K562 (cell line): Measurements from ENCODE around the gene SMAD5. TPM values are rescaled to one million over a fixed set of nuclear protein-coding genes. Genes with fewer than 3 reads are reported as not detected.

Experiments used
- ATAC-seq: fragments of 200-7000 bp; cut with Tn5 transposase; 3 replicates; pipeline ENCODE4 v1.9.1; 2020; ENCODE audit warnings: moderate library complexity
- BruUV-seq: library from RNA; stranded (reverse); fragments of 400-500 nt; replicated peaks from 2 replicates; lab custom pipeline; 2021; lab: Mats Ljungman, UMichigan
- CTCF ChIA-PET: fragments of 300-600 bp; formaldehyde crosslinking; extraction: SDS; loops from one replicate; lab custom pipeline; 2021; ENCODE audit warnings: low intra/inter-chr PET ratio; lab: Yijun Ruan, JAX
- POLR2A ChIA-PET: fragments of 300-600, 350-650 bp; sonication (Branson Sonifier 250); formaldehyde crosslinking; extraction: SDS; loops from one replicate; lab custom pipeline; 2021; ENCODE audit warnings: antibody characterized with exemption, inconsistent platforms; lab: Yijun Ruan, JAX
- DNase-seq, 4 experiments: peaks; one replicate each; pipeline versions ENCODE4 v3.0.0 to v3.0.0-alpha.2; 2011 to 2018; ENCODE audit warnings: low spot score in 3 of 4, mixed read lengths in 3 of 4; ENCODE audit errors: extremely low read depth in 1 of 4
- FAIRE-seq: peaks from 2 replicates; lab custom pipeline; 2011; peaks lifted over from hg19 to GRCh38; lab: Jason Lieb, UNC
- H2AFZ ChIP-seq: 2 replicates; pipeline ENCODE4 v1.6.0; 2011; ENCODE audit warnings: low read depth, low read length, control low read depth, inconsistent platforms
- H3K27ac ChIP-seq: fragments of 200-600 bp; 3 replicates; pipeline ENCODE4 v1.8.0; 2011; ENCODE audit warnings: low read depth, mild to moderate bottlenecking, control low read depth, inconsistent platforms, low read length, moderate library complexity, mixed read lengths; ENCODE audit errors: extremely low read depth
- H3K27me3 ChIP-seq, 2 experiments: fragments of 300-600 bp in 1 of 2; 2 replicates in 1 of 2; 3 replicates in 1 of 2; pipeline versions ENCODE4 v1.6.0 to v1.8.0; 2011; ENCODE audit warnings: inconsistent platforms in 2 of 2, low read length in 2 of 2, mild to moderate bottlenecking in 1 of 2, mixed read lengths in 1 of 2, moderate library complexity in 1 of 2; ENCODE audit not compliant: control insufficient read depth in 2 of 2, insufficient read depth in 2 of 2
- H3K36me3 ChIP-seq: fragments of 300-600 bp; 3 replicates; pipeline ENCODE4 v1.8.0; 2011; ENCODE audit warnings: mild to moderate bottlenecking, low read length, inconsistent platforms; ENCODE audit not compliant: control insufficient read depth, insufficient read depth
- H3K4me1 ChIP-seq, 2 experiments: fragments of 200-600 bp in 1 of 2; replicated peaks in 1 of 2; 2 replicates in 1 of 2; 3 replicates in 1 of 2; pipeline versions ENCODE4 v1.5.1 to v1.8.0; 2011; ENCODE audit warnings: inconsistent platforms in 2 of 2, low read length in 2 of 2, mild to moderate bottlenecking in 1 of 2, mixed read lengths in 1 of 2, moderate library complexity in 1 of 2; ENCODE audit not compliant: control insufficient read depth in 2 of 2, insufficient read depth in 2 of 2
- H3K4me2 ChIP-seq: 2 replicates; pipeline ENCODE4 v1.6.1; 2011; ENCODE audit warnings: low read length, control low read depth, inconsistent platforms, mixed read lengths; ENCODE audit not compliant: insufficient read depth
- H3K4me3 ChIP-seq: fragments of 200-600 bp; sonication (generic), shearing (Covaris generic); 2 replicates; pipeline ENCODE4 v1.5.1; 2016; ENCODE audit warnings: control low read depth, inconsistent platforms
- H3K79me2 ChIP-seq: fragments of 200-600 bp; 3 replicates; pipeline ENCODE4 v1.8.0; 2011; ENCODE audit warnings: low read length, inconsistent platforms; ENCODE audit not compliant: control insufficient read depth, insufficient read depth
- H3K9ac ChIP-seq, 2 experiments: 2 replicates each; pipeline versions ENCODE4 v1.6.0 to v1.6.1; 2011; ENCODE audit warnings: low read depth in 2 of 2, low read length in 2 of 2, control low read depth in 1 of 2, inconsistent platforms in 1 of 2, mild to moderate bottlenecking in 1 of 2, mixed read lengths in 1 of 2; ENCODE audit not compliant: insufficient read depth in 1 of 2
- H3K9me1 ChIP-seq: one replicate; pipeline ENCODE4 v1.6.0; 2011; ENCODE audit warnings: inconsistent platforms, mild to moderate bottlenecking, low read length, moderate library complexity; ENCODE audit not compliant: control insufficient read depth, insufficient read depth
- H3K9me3 ChIP-seq: replicated peaks from 2 replicates; pipeline ENCODE4 v1.5.1; 2011; ENCODE audit warnings: low read depth, low read length, inconsistent platforms; ENCODE audit not compliant: control insufficient read depth, insufficient read depth
- H4K20me1 ChIP-seq: replicated peaks from 2 replicates; pipeline ENCODE4 v1.6.1; 2011; ENCODE audit warnings: low read length, inconsistent platforms, mixed read lengths; ENCODE audit not compliant: control insufficient read depth, insufficient read depth
- BCOR ChIP-seq: fragments of 450-650 bp; IDR thresholded peaks from 2 replicates; pipeline ENCODE4 v1.6.1; 2016
- CREM ChIP-seq: IDR thresholded peaks from 2 replicates; pipeline ENCODE4 v1.6.1; 2014; ENCODE audit warnings: antibody characterized with exemption, low read depth
- CXXC5 ChIP-seq: fragments of 250-450 bp; sonication (Bioruptor Pico); IDR thresholded peaks from 2 replicates; pipeline ENCODE4 v1.8.0; 2022; ENCODE audit warnings: inconsistent platforms, mild to moderate bottlenecking, moderate library complexity
- FIP1L1 ChIP-seq: fragments of 200-400 bp; formaldehyde crosslinking; IDR thresholded peaks from 2 replicates; pipeline ENCODE4 v1.6.1; 2018; ENCODE audit warnings: mild to moderate bottlenecking, low read depth, low read length; ENCODE audit not compliant: poor library complexity, severe bottlenecking
- L3MBTL2 ChIP-seq: fragments of 450-650 bp; IDR thresholded peaks from 2 replicates; pipeline ENCODE4 v1.6.1; 2016; ENCODE audit warnings: mild to moderate bottlenecking, moderate library complexity
- MYC ChIP-seq, 2 experiments: fragments of 250-450 bp in 1 of 2; sonication (Bioruptor Pico) in 1 of 2; IDR thresholded peaks; 2 replicates each; pipeline versions ENCODE4 v1.5.1 to v1.6.1; 2012 to 2021; ENCODE audit warnings: low read depth in 2 of 2, borderline replicate concordance in 1 of 2, improper control_type of control experiment in 1 of 2, low read length in 1 of 2, mild to moderate bottlenecking in 1 of 2, moderate library complexity in 1 of 2
- RCOR1 ChIP-seq, 2 experiments: IDR thresholded peaks; 2 replicates each; pipeline ENCODE4 v1.6.1; 2012; ENCODE audit warnings: low read depth in 2 of 2, low read length in 2 of 2, borderline replicate concordance in 1 of 2, improper control_type of control experiment in 1 of 2
- SRF ChIP-seq, 2 experiments: fragments of 250-450, 450-650 bp in 1 of 2; sonication (Bioruptor Pico) in 1 of 2; sonication (generic) in 1 of 2; formaldehyde crosslinking; IDR thresholded peaks; 2 replicates each; pipeline versions ENCODE4 v1.5.0 to v1.5.1; 2020 to 2022; ENCODE audit warnings: mild to moderate bottlenecking in 1 of 2, missing genetic modification reagents in 1 of 2
- ZBED1 ChIP-seq: IDR thresholded peaks from 2 replicates; pipeline ENCODE4 v1.6.1; 2014
- ZNF24 ChIP-seq: fragments of 450-650 bp; IDR thresholded peaks from 2 replicates; pipeline ENCODE4 v1.6.1; 2016
- WGBS: fragments of 100-300 bp; shearing (Covaris generic); methylation state at CpG from one replicate; pipeline ENCODE4 v1.1.6; 2016; ENCODE audit warnings: low coverage, mixed read lengths; ENCODE audit not compliant: insufficient coverage; ENCODE audit errors: missing lambda C conversion rate; 5-methylcytosine and 5-hydroxymethylcytosine counted together
- in situ Hi-C: fragments of 300-500 bp; cut with MboI; formaldehyde crosslinking; loops from 4 replicates; pipeline ENCODE4 v1.15.0; 2018; ENCODE audit warnings: inconsistent platforms, mixed read lengths
- intact Hi-C: fragments of 100-400 bp; cut with micrococcal nuclease; formaldehyde crosslinking; loops from 2 replicates; pipeline ENCODE4 v1.14.2; 2022
- polyA plus RNA-seq, 8 experiments: library from polyadenylated mRNA; depleted of rRNA in 4 of 8; stranded (reverse) in 5 of 8; unstranded in 3 of 8; fragments of >200 nt; fragmentation: Nextera tagmentation in 2 of 8; fragmentation: Illumina TruSeq in 1 of 8; extraction: Ambion mirVana in 2 of 8; extraction: Trizol in 1 of 8; gene quantifications; 2 replicates each; pipeline versions ENCODE4 v1.2.1 to v1.2.3, GENCODE V29; 2011 to 2014; ENCODE audit warnings: inconsistent platforms in 1 of 8, missing spikeins in 1 of 8
- total RNA-seq, 7 experiments: library from RNA; depleted of rRNA in 6 of 7; stranded (reverse); fragments of >200 nt in 6 of 7; fragmentation: Illumina TruSeq in 2 of 7; extraction: Trizol in 2 of 7; gene quantifications; 2 replicates each; pipeline versions ENCODE4 v1.2.1 to v1.2.3, GENCODE V29; 2011 to 2021; ENCODE audit warnings: low replicate concordance in 1 of 7
- TF ChIP-seq, protein P1 (sequence below): fragments of 200-800 bp; sonication (Bioruptor generic); IDR thresholded peaks from 2 replicates; pipeline ENCODE4 v1.6.1; 2017; ENCODE audit warnings: missing genetic modification characterization, missing compliant biosample characterization
- TF ChIP-seq, protein P2 (sequence below): fragments of 450-650 bp; IDR thresholded peaks from 2 replicates; pipeline ENCODE4 v1.6.1; 2016

The SMAD5 gene
- total and polyA plus RNA-seq, 9 of the 15 experiments (the other 6 are each of a cell fraction or from before 2014, with no cell fraction given): 12.4 to 53.9 (median 20.3) TPM

DNA sequence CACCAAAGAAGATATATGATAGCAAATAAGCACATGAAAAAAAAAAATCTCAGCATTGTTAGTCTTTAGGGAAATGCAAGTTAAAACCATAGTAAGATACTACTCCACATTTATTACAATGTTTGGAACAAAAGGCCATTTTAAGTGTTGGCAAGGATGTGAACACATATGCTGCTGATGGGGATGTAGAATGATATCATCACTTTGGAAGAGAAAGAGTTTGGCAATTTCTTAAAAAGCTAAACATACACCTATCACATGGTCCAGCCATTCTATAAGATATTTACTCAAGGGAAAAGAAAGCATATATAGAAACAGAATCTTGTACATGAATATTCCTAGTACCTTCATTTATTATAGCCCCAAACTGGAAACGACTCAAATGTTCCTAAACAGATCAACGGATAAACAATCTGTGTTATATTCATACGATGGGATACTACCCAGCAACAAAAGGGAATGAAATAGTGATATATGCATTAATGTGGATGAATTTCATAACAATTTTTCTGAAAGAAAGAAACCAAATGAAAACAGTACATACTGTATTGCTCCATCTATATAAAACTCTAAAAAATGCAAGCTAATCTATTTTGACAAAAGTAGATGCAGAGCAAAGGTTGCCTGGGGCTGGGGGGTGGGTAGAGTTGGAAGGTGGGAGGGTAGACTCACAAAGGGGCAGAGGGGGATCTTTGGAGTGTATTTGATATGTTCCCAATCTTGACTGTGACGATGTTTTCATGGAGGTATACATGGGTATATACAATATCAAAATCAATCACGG, 45.7 kb upstream of the SMAD5 start (continued):
- TF ChIP-seq, protein P1, sequence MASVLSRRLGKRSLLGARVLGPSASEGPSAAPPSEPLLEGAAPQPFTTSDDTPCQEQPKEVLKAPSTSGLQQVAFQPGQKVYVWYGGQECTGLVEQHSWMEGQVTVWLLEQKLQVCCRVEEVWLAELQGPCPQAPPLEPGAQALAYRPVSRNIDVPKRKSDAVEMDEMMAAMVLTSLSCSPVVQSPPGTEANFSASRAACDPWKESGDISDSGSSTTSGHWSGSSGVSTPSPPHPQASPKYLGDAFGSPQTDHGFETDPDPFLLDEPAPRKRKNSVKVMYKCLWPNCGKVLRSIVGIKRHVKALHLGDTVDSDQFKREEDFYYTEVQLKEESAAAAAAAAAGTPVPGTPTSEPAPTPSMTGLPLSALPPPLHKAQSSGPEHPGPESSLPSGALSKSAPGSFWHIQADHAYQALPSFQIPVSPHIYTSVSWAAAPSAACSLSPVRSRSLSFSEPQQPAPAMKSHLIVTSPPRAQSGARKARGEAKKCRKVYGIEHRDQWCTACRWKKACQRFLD (CRISPR knock-in tag): no peak
- TF ChIP-seq BCOR (no peak), ZNF24 (no peak)

DNA sequence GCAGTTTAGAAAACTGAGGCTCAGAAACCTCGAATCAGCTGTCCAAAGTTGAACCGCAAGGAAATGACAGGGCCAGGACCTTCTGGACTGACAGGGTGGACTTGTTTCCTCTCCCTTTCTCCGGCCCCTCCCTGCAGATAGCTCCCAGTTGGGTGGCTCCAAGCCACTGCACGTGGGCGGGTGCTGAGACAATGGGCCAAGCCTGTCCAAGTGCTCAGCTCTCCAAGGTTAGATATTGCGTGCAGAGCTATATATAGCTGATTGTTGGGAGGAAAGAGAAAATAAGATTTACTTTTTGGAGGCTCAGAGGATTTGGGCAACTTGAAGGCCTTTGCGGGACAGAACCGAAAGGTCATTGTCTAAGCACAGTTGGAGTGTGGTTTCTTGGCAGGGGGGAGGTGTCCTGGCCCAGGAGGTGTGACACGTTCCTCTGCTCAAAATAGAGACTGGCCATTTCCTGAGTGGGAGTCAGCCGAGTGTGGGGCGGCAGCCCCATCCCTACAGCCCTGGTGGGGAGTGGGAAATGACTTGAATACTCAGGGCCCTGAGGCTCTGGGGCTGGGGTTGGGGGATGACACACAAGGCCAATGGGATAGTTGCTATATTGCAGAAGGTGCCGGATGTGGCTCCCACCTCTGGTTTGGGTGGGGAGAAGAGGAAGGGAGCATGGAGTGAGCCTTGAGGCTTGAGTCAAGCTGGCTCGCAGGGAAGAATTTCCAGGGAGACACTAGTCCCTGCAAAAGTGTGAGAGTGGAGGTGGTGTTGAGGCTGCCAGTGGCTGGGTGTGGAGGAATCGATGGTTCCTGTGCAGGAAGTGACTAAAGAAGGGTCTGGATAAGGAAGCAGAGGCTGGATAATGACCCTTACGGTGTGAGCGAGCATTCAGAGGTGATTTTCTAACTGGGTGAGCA, 44.4 kb upstream of the SMAD5 start:
- intact Hi-C loops: no loop called here
- H3K9me1 ChIP-seq: no peaks in the 10 kb centered on the region
- in situ Hi-C loops: no loop called here
- no peaks in the 10 kb centered on the region for H3K27me3 ChIP-seq
- H3K4me3 ChIP-seq: no peak overlapping the region
- H3K4me1 ChIP-seq: peaks cover 8 to 27% of the 10 kb centered on the region in 2 experiments
- ATAC-seq (peak; percentile 94), FAIRE-seq (peak; percentile 96), DNase-seq (peak; percentile 60 to 83 (median 71))
- H3K79me2 ChIP-seq: no peaks in the 10 kb centered on the region
- no peaks in the 10 kb centered on the region for H4K20me1 ChIP-seq
- H3K27ac ChIP-seq: no peak overlapping the region
- CTCF ChIA-PET: no interaction called here
- no TSS peak for BruUV-seq
- H2AFZ ChIP-seq: peak overlapping the region; percentile 69
- no peaks in the 10 kb centered on the region for H3K9me3 ChIP-seq
- H3K36me3 ChIP-seq: no peaks in the 10 kb centered on the region
- 0 out of 4 replicates have a peak overlapping the region, but pooled peaks have one; percentile 5 to 48 for H3K9ac ChIP-seq
- POLR2A ChIA-PET: interaction anchor here (0.7 kb wide), 1 partner anchor 45 kb away, joined by 3 read pairs; no protein-coding TSS in a partner anchor
- WGBS: 32% methylated on average over 15 of the region's 16 CpGs
- peak overlapping the region; percentile 35 for H3K4me2 ChIP-seq
- no peak for TF ChIP-seq ZBED1
- 0 out of 2 replicates have a peak, but pooled peaks have one; percentile 16 for TF ChIP-seq CREM
- TF ChIP-seq MYC (IDR thresholded peaks at IDR 0.05; ENCODE audit: low read depth, low read length): peak; percentile 77
- no peak for TF ChIP-seq MYC (CRISPR knock-in tag; IDR thresholded peaks at IDR 0.05; ENCODE audit: borderline replicate concordance, low read depth)
- peak; percentile 52 for TF ChIP-seq CXXC5 (CRISPR knock-in tag)
- TF ChIP-seq RCOR1 (IDR thresholded peaks at IDR 0.05; ENCODE audit: borderline replicate concordance in 1 of 2, low read depth in 2 of 2, low read length in 2 of 2): peak in 1 of 2 experiments; percentile 36; a peak in 1 of 4 replicates
- TF ChIP-seq, protein P2, sequence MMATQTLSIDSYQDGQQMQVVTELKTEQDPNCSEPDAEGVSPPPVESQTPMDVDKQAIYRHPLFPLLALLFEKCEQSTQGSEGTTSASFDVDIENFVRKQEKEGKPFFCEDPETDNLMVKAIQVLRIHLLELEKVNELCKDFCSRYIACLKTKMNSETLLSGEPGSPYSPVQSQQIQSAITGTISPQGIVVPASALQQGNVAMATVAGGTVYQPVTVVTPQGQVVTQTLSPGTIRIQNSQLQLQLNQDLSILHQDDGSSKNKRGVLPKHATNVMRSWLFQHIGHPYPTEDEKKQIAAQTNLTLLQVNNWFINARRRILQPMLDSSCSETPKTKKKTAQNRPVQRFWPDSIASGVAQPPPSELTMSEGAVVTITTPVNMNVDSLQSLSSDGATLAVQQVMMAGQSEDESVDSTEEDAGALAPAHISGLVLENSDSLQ: peak; percentile 71
- TF ChIP-seq SRF (CRISPR knock-in tag; IDR thresholded peaks at IDR 0.05): peak in 1 of 2 experiments; percentile 53; a peak in 1 of 4 replicates
- no peak for TF ChIP-seq FIP1L1
- peak; percentile 82 for TF ChIP-seq L3MBTL2
- TF ChIP-seq, protein P1 (CRISPR knock-in tag): no peak
